ENCODE data around the gene SLC15A5. TPM values are rescaled to one million over a fixed set of nuclear protein-coding genes. Genes with fewer than 3 reads are reported as not detected.
A peak's percentile ranks its signal among the peaks of the same experiment; 100 is the strongest.

SLC15A5 gene
- polyA plus RNA-seq, 12 donors, result not detected

DNA sequence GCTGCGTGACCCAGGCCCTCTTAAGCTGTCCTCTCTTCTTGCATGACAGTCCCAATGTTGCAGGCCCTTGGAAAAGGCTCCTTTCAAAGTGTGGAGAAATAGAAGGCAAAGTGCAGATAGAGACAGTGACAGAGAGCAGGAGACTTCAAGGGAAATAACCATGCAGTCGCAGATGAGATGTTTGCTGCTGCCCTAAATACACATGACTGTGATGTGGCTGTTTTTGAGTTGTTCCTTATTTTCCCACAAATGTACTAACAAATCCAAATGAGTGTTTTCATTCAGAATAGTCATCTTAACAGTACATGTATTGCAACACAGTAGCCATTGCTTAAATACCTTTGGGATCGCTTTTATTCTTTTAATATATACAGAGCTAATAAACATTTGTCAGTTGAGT is 101.6 kb downstream of the SLC15A5 start:
- no peak for DNase-seq

DNA sequence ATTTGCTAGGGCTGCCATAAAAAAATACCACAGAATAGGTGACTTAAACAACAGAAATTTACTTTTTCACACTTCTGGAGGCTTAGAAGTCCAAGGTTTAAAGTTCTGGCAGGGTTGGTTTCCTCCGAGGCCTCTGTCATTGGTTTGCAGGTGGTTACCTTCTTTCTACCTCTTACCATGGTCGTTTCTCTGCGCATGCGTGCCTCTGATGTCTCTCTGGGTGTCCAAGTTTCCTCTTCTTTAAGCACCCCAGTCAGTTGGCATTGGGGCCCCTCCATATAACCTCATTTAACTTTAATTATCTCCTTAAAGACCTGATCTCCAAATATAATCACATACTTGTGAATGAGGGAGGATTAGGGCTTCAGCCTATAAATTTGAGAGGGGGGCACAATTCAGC is 103.2 kb downstream of the SLC15A5 start:
- no peak for DNase-seq

DNA sequence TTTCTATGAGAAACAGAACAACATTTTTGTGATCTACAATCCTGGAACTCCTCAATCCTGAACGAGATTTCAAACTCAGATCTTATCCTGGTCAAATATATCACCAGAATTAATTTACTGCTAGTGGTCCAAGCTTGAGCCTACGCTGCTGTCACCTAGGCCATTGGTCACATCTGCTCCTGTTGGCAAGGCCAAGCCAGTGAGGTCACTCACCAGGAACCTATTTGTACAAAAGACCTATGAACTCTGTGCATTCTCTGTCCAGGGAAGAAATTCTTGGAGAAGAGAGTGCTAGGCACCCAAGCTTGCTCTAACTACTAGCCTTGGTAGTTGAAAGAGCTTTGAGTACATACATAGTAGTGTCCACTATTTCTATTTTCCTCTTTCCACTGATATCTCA is 106.1 kb downstream of the SLC15A5 start:
- DNase-seq, result no peak

DNA sequence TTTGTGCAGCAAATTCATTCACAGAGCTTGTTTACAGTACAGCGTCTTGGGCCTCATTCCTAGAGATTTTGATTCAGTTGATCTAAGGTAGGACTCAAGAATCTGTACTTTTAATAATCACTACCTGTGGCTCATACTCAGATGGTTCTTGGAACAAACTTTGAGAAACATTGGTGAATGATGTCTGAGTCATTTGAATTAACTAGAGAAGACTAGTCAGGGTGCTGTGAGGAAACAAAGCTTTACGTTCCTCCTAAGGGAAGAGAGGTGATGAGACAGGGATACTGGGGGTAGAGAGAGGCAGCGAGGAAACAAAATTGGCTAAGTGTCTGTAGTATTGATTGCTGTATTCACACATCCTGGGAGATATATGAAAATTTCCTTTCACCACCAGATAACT is 109.4 kb downstream of the SLC15A5 start:
- no peak for DNase-seq

DNA sequence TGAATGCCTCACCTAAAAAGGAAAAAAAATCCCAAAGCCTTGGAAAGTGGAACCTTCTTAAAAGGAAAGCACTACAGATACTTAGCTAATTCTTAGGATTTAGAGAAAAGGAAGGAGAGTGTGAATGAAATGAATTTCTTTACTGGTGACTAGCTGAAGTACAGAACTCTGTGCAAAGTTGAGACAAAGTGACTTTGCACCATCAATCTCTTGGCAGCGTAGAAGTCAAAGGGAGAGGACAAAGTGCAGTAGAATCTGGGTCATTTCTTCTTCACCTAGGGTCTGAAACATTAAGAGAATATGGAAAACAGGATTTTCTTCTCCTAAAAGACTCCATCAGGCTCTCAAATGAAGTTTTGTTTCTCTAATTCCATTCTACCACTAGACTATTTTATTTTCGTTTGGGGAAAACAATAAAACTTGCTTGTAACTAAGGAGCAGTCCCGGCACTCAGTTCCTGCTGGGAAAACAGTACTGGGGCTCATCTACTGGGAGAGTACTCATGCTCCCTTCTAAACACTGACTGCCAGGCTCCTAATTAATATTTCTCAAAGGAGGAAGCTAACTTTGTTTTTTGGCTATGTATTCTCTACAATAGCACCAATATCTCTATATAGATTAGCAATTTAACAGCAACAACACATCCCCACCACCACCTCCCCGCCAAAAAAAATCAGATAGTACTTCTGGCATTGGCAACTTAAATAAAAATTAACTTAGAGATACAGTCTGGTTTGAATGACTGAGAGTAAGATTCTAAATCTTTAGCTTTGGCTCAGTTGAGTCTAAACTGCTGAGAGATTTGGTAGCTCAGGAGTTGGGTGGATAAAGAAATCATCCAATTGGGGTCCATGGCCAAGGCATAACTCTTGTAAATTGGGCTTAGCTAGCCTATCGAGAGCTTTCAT is 110.7 kb downstream of the SLC15A5 start:
- DNase-seq, result no peak

DNA sequence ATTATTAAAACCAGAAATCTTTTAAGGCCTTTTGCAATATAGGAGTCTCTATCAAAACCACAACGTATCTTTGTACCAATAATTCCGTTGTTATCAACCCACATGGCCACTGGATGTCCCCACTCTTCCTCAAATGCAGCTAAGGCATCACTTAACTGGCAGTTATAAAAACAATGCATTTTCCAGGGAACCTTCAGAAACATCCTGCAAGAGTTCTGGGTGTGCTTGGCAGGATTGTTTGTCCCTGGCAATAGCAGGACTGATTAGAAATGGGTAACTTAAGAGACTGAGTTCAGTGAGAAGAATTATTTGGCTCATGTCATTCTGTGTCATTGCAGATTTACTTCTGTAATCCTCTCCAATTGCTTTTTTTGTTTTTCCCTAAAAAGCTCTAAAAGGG is 112.0 kb downstream of the SLC15A5 start:
- DNase-seq, result peak; percentile 71

DNA sequence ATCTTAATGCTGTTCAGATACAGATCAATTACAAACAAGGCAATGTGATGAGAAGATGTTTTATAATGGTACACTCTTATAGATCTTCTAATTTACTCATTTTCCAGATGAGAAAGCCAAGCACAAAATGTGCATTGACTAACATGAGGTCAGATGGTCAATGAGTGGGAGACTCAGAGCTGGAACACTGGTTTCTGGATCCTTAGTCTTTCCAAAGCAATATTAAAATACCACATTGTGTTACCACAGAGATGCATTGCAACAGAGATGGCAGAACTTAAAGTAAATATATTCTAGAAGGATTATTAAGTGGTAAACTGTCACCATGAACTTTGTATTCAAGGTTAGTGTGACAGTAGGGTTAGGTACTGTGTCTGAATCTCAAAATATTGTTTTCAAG is 113.6 kb downstream of the SLC15A5 start:
- no peak for DNase-seq

DNA sequence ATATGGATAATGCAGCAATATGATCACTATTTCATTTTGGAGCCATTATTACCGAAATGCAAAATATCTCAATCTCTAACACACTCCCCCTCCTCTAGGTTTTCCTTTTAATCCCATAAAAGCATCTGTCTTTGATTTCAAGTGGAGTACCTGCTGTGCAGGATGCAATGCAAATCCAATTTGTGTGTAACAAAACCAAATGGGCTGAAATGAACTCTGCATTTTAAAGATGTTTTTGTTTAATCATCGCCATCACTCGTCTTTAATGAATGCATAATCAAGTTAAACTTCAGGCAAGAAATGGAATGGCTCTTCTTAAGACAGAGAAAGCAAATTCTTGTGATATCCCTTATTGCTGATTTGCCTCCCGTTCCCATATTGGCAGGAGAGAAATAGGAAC is 114.3 kb downstream of the SLC15A5 start:
- DNase-seq, result no peak

DNA sequence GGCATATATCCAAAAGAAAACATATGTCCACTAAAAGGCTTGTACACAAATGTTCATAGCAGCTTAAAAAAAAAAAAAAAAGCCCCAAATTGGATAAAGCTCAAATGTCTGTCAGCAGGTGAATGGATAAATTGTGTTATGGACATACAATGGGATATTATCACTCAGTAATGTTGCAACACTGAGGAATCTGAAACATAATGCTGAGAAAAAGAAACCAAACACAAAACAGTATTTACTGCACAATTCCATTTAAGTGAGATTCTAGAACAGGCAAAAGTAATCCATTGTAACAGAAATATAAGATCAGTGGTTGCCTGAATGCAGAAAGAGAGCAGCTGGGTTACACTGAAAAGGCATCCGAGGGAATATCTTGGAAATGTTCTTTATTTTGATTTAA is 117.9 kb downstream of the SLC15A5 start:
- no peak for DNase-seq

DNA sequence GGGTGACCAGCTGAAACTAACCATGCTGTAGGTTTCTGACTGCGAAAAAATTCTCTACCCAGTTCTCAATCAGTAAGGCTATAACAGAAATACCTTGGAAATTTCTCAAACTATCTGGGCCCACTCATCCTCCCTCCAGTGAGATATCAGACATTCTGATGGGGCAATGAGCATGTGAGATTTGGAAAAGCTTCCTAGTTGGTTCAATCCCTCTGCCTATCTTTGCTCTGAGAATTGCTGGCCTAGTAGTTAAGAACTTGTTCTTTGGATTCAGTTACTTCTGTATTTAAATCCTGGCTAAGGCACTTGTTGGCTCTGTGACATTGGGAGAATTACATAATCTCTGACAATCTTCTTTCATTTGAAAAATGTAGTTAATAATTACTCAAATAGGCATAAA is 119.4 kb downstream of the SLC15A5 start:
- DNase-seq, result no peak

DNA sequence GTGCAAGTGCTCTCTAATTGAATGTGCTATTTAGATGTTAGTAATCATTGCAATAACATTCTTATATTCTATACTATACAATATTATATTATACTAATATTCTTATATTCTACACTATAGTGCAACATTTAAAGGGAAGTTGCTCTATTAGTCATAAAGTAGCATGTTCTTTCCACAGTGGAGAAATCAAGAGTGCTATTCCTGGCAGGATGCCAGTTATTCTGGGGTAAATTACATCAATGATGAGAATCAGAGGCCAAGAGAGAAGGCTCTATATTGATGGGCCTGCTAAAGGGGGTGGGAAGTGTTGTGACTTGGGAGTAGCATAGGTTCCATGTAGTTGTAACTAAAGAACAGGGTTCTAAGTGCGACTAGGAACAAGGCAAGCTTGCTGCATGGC is 121.5 kb downstream of the SLC15A5 start:
- DNase-seq, result no peak

DNA sequence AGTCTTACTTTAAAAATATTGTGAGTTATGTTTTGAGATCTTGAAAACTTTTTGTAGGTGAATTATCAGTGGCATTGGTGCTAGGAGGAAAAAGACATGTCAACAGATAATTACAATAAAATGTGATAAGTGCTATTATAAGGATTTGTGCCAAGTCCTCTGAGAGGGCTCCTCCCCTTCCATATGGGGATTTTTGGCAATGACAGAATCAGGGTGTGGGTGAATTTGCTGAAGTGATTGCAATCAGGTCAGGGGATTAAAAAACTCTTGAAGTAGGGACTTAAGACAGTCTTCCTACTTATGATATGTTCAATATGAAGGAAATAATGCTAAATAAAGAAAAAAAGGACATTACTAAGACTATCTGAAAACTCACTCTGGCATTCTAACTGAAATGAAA is 122.5 kb downstream of the SLC15A5 start:
- DNase-seq, result no peak

DNA sequence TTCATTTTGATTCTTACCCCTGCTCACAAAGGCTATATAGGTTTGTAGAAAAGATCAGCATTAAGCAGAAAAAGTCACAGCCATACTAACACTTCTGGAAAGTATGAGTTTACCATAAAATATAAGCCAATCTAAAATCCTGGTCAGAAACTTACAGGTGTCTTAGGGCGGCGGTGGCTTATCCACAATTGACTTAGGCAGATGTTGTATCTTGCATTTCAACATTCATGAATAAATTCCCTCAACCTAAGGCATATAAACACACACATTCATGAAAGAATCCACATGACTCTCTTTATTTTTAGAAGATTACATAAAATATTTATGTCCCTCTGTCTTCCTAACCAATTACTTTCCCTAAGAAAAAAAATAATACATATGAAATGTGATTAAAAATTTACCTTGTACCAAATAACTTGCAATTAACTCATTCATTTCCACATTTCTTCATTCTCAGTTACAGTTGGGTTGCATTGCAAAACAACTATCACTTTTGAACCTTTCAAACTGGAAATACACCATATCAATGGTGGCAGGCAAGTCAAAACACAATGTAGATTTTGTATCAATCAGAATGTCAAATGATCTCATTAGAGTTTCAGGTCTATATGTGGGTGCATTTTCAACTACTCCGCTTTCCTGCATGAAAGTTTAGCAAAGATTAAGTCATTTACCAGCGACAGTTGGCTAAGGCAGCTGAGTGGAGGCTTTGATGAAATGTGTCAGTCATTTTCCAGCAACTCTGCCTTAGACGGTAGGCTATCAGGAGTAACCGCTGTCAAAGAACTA is 124.4 kb downstream of the SLC15A5 start:
- no peak for DNase-seq

DNA sequence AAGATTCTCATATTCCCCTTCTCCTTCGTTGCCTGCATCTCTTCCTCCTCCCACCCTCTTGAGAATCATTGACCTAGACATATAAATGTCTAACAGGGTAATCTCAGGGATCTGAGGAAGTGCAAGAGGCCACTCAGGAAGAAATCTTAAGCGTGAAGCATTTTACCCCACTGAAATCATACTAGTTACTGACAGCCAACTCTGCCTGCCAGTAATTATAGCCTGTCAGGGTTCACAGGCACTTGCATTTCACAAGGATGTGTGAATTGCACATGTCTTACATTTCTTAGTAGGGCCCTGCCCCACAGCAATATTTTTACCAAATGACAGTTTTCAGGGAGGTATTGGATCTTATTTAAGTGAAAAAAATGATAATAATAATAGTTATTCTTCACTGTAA is 127.2 kb downstream of the SLC15A5 start:
- no peak for DNase-seq

DNA sequence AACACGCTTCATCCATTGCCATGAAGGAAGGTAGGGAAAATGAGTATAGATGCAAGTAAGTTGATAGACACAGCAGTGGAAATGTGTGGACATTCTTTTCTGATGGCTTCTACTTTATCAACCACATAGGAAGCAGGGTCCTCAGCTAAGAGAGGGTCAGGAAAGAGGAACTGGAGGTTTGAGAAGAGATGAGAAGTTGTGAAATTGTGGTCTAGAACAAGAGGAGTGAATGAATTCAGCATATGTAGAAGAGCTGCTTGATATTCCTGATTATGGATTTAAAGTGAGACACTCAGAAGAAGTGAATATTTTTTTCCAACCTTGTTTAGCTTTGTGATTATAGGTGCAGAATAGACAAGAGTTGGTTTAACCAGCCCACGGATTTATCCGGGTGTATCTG is 128.5 kb downstream of the SLC15A5 start:
- DNase-seq, result no peak

Other genes starting within 250 kb of the SLC15A5 start
- 10 to 100 TPM in 10 of 12 donors, 1 to 10 TPM in 1, not detected in 1; 9.1 to 43.4 (median 20.6) TPM for gene MGST1, start 70.0 kb upstream of the SLC15A5 start, polyA plus RNA-seq (ENCODE audit: insufficient read length in 12 of 12)

Data from muscle of arm (tissue), 12 donors.